ENCODE measurements around the gene MEA1.
"Not testable (repeated sequence)": the region's sequence is repeated elsewhere in the genome, so short reads cannot be mapped to it uniquely, and the experiment has no call there.

Gene MEA1

GRCh38 chr6:43009124-43009523, 4.6 kb downstream of the MEA1 start:
- peak; percentile 35 for DNase-seq

GRCh38 chr6:43007126-43007525, 6.6 kb downstream of the MEA1 start:
- ATAC-seq (no peak), DNase-seq (no peak)

More at GRCh38 chr6:43009124-43009523, 4.6 kb downstream of the MEA1 start:
- ATAC-seq = no peak

- DNase-seq (no peak), ATAC-seq (no peak)
Observed at GRCh38 chr6:43006251-43006650, 7.5 kb downstream of the MEA1 start.

GRCh38 chr6:43005844-43006243, 7.9 kb downstream of the MEA1 start:
- ATAC-seq = no peak
- DNase-seq = no peak

- ATAC-seq = no peak
- DNase-seq = no peak
Observed at GRCh38 chr6:43001843-43002242, 11.9 kb downstream of the MEA1 start.

- ATAC-seq, DNase-seq: not testable (repeated sequence)
Observed at GRCh38 chr6:42998205-42998604, 15.5 kb downstream of the MEA1 start.

- ATAC-seq (no peak), DNase-seq (no peak)
Observed at GRCh38 chr6:42996513-42996912, 17.2 kb downstream of the MEA1 start.

- DNase-seq = no peak
Observed at GRCh38 chr6:42993445-42993844, 20.3 kb downstream of the MEA1 start.

GRCh38 chr6:42989923-42990322, 23.8 kb downstream of the MEA1 start:
- DNase-seq = no peak
- ATAC-seq = no peak

More at GRCh38 chr6:42993445-42993844, 20.3 kb downstream of the MEA1 start:
- no peak for ATAC-seq

GRCh38 chr6:42988486-42989020, 25.2 kb downstream of the MEA1 start:
- ATAC-seq = no peak
- no peak for DNase-seq

- ATAC-seq (no peak), DNase-seq (no peak)
Observed at GRCh38 chr6:42987533-42988451, 26.0 kb downstream of the MEA1 start.

GRCh38 chr6:42984924-42985475, 28.7 kb downstream of the MEA1 start:
- ATAC-seq (no peak), DNase-seq (peak; percentile 32)

GRCh38 chr6:42984001-42984923, 29.5 kb downstream of the MEA1 start, which contains the start of gene PPP2R5D:
Gene PPP2R5D (plus strand): TSS chr6:42984570. CDS start chr6:42984678, 108 bp downstream.
- peak; percentile 93 for ATAC-seq
- DNase-seq = peak; percentile 94

GRCh38 chr6:42981836-42982235, 31.9 kb downstream of the MEA1 start:
- ATAC-seq = no peak
- DNase-seq = no peak

GRCh38 chr6:42979523-42980177, 34.1 kb downstream of the MEA1 start:
- ATAC-seq (peak; percentile 34), DNase-seq (no peak)

- peak; percentile 89 for DNase-seq
- peak; percentile 91 for ATAC-seq
Observed at GRCh38 chr6:42978839-42979522, 34.8 kb downstream of the MEA1 start, which contains the start of gene PEX6. Gene PEX6 (minus strand): TSS chr6:42979181. CDS start chr6:42979150, 31 bp downstream.

GRCh38 chr6:42978487-42978838, 35.3 kb downstream of the MEA1 start:
- ATAC-seq (no peak), DNase-seq (peak; percentile 26)

- no peak for ATAC-seq
- DNase-seq = no peak
Observed at GRCh38 chr6:42974919-42975505, 38.7 kb downstream of the MEA1 start.

- ATAC-seq (no peak), DNase-seq (no peak)
Observed at GRCh38 chr6:42973926-42974325, 39.8 kb downstream of the MEA1 start.

- no peak for ATAC-seq
- DNase-seq = no peak
Observed at GRCh38 chr6:42971746-42972327, 41.9 kb downstream of the MEA1 start.

Measured in stimulated activated naive CD8-positive, alpha-beta T cell treated with anti-CD3 and anti-CD28 coated beads, Interleukin-15, Interleukin-2, amounts not matched to agents 100 U/mL and 50 U/mL, for 24 hours (primary cell).